ENCODE results near the gene DGKH.
"Not testable (repeated sequence)": the region's sequence is repeated elsewhere in the genome, so short reads cannot be mapped to it uniquely, and the experiment has no call there.

Gene DGKH

DNA sequence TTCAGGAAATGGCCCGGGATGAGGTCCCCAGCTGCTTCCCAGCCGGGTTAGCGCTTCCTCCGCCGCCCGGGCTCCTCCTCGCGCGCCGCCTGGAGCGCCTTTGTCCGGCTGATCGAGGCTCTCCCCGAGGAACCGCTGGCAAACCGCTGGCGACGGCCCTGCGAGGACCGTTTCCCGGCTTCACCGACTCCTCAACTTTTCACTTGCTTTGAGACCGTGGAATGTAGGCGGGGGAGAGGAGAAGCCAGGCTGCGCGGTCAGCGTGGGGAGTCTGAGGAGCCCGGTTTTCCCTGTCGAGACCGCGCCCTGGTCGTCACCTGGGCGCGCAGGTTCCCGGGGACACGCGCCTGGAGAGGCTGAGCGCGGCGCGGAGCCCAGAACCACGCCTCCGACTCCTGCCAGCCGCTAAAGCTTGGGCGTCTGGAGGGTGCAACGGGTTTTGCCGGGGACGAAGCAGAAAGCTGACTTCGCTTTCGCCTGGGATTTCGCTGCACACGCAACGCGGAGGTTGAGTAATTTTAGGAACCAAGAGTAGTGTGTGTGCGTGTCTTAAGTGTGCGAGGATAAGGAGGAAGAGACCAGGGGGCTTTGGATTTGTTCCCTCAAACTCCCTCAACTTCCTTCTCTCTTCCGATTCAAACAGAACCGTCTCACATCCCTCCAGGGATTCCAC is 7.3 kb upstream of the DGKH start:
- peak; percentile 68 for DNase-seq

GRCh38 chr13:42041684-42042035 is 6.8 kb upstream of the DGKH start:
- DNase-seq = no peak

DNA sequence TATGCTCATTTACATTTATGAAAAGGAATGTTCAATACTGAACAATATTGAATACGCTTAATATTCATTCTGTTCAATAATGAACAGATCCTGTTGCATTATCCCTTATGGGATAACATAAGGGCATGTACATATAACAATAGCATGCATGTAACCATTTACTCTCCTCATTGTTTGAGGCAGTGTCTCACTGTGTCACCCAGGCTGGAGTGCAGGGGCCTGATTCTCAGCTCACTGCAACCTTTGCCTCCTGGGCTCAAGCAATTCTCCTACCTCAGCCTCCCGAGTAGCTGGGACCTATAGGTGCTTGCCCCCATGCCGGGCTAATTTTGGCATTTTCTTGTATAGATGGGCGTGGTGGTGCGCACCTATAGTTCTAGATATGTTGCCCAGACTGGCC is 4.8 kb upstream of the DGKH start:
- DNase-seq = no peak

- DNase-seq = no peak
Observed at GRCh38 chr13:42046448-42046847, 2.0 kb upstream of the DGKH start.

DNA sequence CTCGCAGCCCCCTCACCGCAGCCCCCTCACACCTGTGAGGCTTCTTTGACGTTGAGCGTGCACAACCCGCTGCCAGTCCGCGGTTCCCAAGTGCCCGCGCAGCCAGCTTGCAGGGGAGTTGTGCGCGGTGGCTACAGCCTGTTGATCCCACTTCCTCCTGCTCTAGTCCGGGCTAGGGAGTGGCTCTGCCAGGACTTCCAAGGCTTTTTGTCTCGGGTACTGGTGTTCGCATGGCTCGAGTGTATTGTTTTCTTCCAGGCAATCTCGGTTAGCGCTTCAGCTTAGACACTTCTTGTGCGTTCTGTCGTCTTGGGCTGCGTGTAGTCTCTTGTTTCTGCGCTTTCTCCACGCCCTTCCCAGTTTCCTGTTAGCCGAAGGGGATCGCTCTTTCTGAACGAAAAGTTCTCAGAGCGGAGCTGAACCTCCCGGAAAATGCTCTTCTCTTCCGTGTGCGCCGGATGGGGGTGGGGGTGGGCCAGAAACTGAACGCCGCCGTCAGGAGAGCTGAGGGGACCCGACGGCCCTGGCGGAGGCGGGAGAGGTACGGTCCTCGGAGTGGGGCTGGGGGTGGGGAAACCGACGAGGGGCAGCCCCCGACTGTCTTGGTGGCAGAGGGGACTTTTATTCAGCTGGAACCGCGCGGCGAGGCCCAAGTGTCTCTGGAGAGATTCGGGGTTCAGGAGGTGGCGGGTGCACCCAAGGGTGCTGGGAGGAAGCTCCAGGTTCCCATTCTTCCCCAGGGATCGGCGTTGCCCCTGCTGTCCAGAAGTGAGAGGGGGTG is 697 bp upstream of the DGKH start:
- DNase-seq = peak; percentile 42

GRCh38 chr13:42048684-42049453 is 421 bp downstream of the DGKH start:
- peak; percentile 64 for DNase-seq

GRCh38 chr13:42049454-42049813 is 986 bp downstream of the DGKH start:
- no peak for DNase-seq

DNA sequence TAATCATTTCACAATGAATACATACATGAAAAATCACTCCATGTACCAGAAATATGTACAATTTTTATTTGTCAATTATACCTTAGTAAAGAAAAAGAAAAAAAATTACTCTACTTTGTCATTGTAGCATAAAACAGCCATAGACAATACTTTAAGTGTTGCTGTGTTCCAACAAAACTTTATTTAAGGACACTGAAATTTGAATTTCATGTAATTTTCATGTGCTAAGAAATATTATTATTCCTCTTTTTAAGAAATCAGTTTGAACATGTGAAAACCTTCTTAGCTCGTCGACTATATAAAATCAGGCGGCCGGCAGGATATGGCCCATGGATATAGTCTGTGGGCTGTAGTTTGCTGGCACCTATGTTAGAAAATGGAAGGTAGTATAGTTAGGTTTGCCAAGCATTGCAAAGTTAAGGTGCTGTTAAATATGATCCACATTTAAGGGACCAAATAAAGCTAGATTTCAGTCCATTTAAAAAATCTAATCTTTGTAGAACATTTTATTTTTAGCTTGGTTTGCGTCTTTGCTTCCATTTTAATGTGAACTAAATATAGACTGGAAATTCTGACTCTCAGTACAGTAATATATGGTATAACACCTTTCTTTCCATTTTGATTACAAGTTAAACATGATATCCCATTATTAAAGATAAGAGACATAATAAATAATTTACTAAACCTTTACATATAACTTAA is 6.5 kb downstream of the DGKH start:
- no peak for DNase-seq

DNA sequence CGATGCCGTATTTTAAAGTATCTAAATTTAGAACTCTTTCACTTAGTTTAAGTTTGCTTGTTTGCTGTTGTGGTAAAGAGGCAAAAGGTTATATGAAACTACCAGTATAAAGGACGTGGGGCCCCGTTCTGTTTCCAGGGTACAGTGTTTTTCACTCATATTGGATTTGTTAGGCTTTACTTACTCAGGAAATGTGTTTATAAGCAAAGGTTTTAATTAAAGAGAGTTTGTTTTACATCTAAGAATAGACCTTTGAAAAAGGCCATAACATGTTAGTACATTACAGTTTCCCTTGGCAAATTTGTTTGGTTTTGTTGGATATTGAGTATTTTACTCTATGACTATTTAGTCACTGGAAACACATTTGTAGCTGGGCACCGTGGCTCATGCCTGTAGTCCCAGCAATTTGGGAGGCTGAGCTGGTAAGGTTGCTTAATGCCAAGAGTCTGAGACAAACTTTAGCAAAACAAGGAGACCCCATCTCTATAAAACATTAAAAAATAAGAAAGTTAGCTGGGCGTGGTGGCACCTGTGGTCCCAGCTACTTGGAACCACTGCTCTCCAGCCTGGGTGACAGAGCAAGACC is 7.1 kb downstream of the DGKH start:
- DNase-seq = no peak

DNA sequence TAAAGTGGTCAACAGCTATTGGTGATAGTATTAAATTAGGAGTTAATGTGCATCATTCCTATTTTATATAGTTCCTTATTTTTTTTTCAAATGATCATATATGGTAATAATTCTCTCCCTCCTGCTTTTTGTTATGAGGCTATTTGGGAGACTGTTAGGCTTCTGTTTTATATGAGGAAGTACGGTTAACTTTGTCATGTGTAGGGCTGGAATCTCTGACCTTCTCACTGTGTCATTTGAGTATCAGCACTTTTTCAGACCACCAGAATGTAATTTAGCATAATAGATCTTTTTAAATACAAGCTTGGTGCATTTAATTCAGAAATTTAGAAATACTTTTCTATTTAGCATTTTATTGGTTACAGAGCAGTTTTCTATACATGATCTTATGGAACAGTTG is 7.7 kb downstream of the DGKH start:
- no peak for DNase-seq

DNA sequence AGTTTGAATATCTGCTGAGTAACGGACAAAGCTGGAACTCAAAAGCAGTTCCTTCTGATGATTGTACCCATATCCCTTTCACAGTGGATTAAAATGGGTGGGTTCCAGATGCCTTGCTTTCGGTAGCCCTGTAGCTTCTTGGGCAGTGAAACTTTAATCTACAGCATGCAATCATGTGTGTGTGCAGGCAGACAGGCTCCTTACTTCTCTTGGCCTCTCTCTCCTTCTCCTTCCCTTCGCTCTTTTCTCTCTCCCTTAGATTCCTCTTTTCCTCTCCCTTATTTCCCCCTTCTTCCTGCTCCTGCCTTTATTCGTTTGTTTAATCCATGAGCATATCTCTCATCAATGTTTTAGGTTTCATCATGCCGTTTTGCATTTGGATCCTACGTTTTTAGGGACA is 8.1 kb downstream of the DGKH start:
- DNase-seq = no peak

GRCh38 chr13:42057918-42058530 is 9.6 kb downstream of the DGKH start:
- no peak for DNase-seq

DNA sequence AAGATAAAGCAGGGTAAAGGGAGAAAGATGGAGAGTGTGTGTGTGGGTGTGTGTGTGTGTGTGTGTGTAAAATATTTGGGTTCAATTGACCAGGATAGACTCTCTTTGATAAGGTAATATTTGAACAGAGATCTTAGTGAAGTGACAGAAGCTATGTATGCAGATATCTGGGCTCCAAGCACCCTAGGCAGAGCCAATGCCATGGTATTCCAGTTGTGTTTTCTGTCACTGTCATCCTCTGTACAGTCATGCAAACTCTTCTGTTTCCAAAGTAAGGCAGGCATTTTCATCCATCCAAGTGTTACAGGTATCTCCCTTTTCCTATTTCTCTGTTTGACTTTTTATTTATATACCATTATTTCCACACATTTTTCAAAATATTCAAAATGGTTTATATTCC is 13.5 kb downstream of the DGKH start:
- DNase-seq = no peak

GRCh38 chr13:42063105-42063504 is 14.7 kb downstream of the DGKH start:
- no peak for DNase-seq

DNA sequence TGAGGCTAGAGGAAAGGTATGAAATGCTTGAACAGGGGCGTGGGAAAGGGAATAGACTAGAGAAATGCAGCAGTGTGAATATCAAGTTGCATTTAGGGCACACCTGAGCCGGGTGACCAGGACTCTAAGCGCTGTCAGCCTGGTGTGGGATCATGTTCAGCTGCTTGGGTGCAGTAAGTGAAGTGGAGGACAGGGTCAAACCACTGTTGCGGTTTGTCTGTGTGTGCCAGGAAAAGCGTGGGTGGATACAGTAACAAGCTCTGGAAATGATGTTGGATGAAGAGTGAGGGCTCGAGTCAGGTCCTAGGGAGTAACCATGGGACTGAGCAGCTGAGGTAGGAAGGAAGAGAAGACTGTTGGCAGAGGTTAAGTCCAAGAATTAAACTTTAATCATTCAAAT is 15.8 kb downstream of the DGKH start:
- no peak for DNase-seq

- DNase-seq = no peak
Observed at GRCh38 chr13:42064966-42065365, 16.5 kb downstream of the DGKH start.

DNA sequence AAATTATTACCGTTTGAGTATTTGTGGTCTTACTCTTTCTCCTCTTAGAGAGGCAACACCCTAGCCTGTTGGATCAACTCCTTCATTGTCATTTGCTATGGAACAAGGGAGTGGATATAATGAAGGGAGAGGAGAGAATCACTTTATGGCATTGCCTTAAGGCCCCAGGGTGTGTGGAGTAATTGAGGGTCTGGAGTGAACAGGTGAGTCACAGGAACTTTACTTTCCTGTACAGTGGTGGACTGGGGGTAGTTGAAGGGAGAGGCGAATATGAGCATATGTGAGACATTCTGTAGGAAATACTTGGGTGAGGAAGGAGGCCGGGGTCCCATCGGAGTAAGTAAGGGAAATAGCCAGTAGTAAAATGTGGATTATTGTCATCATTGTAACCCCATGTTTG is 17.0 kb downstream of the DGKH start:
- no peak for DNase-seq

GRCh38 chr13:42066542-42066941 is 18.1 kb downstream of the DGKH start:
- DNase-seq = no peak

GRCh38 chr13:42068886-42069285 is 20.4 kb downstream of the DGKH start:
- DNase-seq = peak; percentile 72

GRCh38 chr13:42070599-42070998 is 22.2 kb downstream of the DGKH start:
- DNase-seq = not testable (repeated sequence)

DNA sequence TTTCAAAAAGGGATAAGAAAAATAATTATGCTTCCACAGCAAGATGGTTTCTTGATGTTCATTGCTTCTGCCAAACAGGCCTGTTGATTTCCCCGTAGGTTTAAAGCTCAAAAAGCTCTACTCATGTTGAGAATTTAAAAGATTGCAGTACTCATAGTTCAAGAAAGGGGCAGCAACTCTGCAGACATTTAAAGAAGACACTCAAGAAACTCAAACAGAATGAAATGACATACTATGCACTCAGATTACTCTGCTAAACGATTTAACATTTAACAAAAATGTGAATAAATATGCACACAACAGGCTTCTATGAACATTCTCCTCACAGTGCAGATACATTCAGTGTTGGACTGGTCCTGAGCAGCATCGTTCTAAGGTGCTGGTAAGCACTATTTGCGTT is 22.7 kb downstream of the DGKH start:
- not testable (repeated sequence) for DNase-seq

- peak; percentile 19 for DNase-seq
Observed at GRCh38 chr13:42071672-42072419, 23.4 kb downstream of the DGKH start.

Data from MV-4-11 (cell line).